Bronchial epithelial cell (primary cell): Measurements from ENCODE around the gene ARHGAP25. TPM values are rescaled to one million over a fixed set of nuclear protein-coding genes. Genes with fewer than 3 reads are reported as not detected.

ENCODE experiments used
- DNase-seq: peaks from one replicate; pipeline ENCODE4 v3.0.0-alpha.2; 2010; ENCODE audit warnings: low read depth
- FAIRE-seq: peaks from 2 replicates; lab custom pipeline; 2011; peaks lifted over from hg19 to GRCh38; lab: Jason Lieb, UNC
- H3K27me3 ChIP-seq: 2 replicates; pipeline ENCODE4 v1.5.1; 2011; ENCODE audit warnings: low read length; ENCODE audit not compliant: control insufficient read depth, insufficient read depth
- H3K36me3 ChIP-seq: 2 replicates; pipeline ENCODE4 v1.5.1; 2011; ENCODE audit warnings: low read length; ENCODE audit not compliant: control insufficient read depth, insufficient read depth
- H3K4me3 ChIP-seq: 2 replicates; pipeline ENCODE4 v1.5.1; 2011; ENCODE audit warnings: mild to moderate bottlenecking, low read depth, low read length, control low read depth
- total RNA-seq: library from RNA; depleted of rRNA; stranded (reverse); fragments of >200 nt; gene quantifications from 2 replicates; pipeline ENCODE4 v1.2.1, GENCODE V29; 2014
- TF ChIP-seq, protein P1 (sequence below): IDR thresholded peaks from 2 replicates; pipeline ENCODE4 v1.5.1; 2011; ENCODE audit warnings: mild to moderate bottlenecking, moderate library complexity, low read length, control low read depth, inconsistent platforms; ENCODE audit not compliant: insufficient read depth, severe bottlenecking

Gene ARHGAP25
- total RNA-seq, 1 donor from 2014 or later, result 0.79 TPM

- TF ChIP-seq, protein P1, sequence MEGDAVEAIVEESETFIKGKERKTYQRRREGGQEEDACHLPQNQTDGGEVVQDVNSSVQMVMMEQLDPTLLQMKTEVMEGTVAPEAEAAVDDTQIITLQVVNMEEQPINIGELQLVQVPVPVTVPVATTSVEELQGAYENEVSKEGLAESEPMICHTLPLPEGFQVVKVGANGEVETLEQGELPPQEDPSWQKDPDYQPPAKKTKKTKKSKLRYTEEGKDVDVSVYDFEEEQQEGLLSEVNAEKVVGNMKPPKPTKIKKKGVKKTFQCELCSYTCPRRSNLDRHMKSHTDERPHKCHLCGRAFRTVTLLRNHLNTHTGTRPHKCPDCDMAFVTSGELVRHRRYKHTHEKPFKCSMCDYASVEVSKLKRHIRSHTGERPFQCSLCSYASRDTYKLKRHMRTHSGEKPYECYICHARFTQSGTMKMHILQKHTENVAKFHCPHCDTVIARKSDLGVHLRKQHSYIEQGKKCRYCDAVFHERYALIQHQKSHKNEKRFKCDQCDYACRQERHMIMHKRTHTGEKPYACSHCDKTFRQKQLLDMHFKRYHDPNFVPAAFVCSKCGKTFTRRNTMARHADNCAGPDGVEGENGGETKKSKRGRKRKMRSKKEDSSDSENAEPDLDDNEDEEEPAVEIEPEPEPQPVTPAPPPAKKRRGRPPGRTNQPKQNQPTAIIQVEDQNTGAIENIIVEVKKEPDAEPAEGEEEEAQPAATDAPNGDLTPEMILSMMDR, result no peak
- no peaks in the 10 kb centered on the region for H3K36me3 ChIP-seq
- FAIRE-seq (no peak), DNase-seq (no peak)
- no peak overlapping the region for H3K4me3 ChIP-seq
- H3K27me3 ChIP-seq, result no peaks in the 10 kb centered on the region
Observed at GRCh38 chr2:68850524-68850923, 115.9 kb downstream of the ARHGAP25 start.

DNA sequence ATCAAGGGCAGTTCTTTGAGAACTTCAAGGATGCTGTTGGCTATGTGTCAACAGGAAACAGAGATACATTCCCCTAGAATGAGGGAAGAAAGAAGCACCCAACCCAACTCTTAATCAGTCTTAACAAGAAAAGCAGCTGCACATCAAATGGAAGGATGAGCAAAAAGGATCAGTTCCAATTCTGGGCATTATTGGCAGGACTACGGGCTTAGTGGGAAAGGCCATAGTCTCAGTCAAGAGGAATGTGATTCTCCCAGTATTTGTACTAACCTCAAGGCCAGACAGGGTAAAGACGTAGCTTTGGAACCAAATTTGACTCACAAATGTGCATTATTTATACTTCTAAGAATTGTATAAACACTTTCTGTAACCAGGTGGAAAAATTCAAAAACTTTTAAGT, 118.4 kb downstream of the ARHGAP25 start:
- DNase-seq (no peak), FAIRE-seq (no peak)
- Histone ChIP-seq H3K27me3 (peaks cover 1% of the 10 kb centered on the region), H3K4me3 (no peak overlapping the region), H3K36me3 (no peaks in the 10 kb centered on the region)
- TF ChIP-seq, protein P1, result no peak

GRCh38 chr2:68853915-68854314, 119.3 kb downstream of the ARHGAP25 start:
- peak; percentile 87 for FAIRE-seq
- H3K4me3 ChIP-seq, result no peak overlapping the region
- DNase-seq, result no peak
- no peaks in the 10 kb centered on the region for H3K36me3 ChIP-seq
- TF ChIP-seq, protein P1, result no peak
- peaks cover 1% of the 10 kb centered on the region for H3K27me3 ChIP-seq

- TF ChIP-seq, protein P1, result no peak
- Histone ChIP-seq H3K4me3 (no peak overlapping the region), H3K36me3 (no peaks in the 10 kb centered on the region), H3K27me3 (peaks cover 1% of the 10 kb centered on the region)
- FAIRE-seq, result no peak
- no peak for DNase-seq
Observed at GRCh38 chr2:68854476-68854875, 119.9 kb downstream of the ARHGAP25 start.

DNA sequence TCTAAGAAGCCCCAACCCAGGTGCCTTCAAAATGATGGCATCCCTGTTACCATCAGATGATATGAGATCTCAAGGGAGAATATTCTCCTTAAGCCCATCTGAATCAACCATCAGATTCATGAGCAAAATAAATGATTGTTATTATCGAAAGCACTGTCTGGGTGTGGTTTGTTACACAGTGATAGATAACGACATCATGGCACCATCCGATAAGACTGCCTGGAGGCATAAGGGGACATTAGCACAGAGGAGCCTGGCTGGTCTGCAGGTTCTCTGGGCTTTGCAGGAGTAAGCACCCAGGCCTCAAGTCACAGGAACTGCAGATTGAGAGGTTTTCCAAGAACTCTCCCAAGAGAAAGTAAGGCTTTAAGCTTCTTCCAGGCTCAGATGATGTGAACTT, 120.9 kb downstream of the ARHGAP25 start:
- Histone ChIP-seq H3K4me3 (no peak overlapping the region), H3K27me3 (peaks cover 6% of the 10 kb centered on the region), H3K36me3 (no peaks in the 10 kb centered on the region)
- TF ChIP-seq, protein P1, result no peak
- no peak for DNase-seq
- FAIRE-seq, result no peak

GRCh38 chr2:68857202-68857845, 122.7 kb downstream of the ARHGAP25 start:
- Histone ChIP-seq H3K27me3 (peaks cover 6% of the 10 kb centered on the region), H3K4me3 (no peak overlapping the region), H3K36me3 (no peaks in the 10 kb centered on the region)
- TF ChIP-seq, protein P1, result no peak
- no peak for DNase-seq
- no peak for FAIRE-seq
